Measurements from ENCODE around the gene FOXP4. TPM values are rescaled to one million over a fixed set of nuclear protein-coding genes. Genes with fewer than 3 reads are reported as not detected.

Gene FOXP4
- total RNA-seq, 1 donor from 2014 or later, result 19.5 TPM

DNA sequence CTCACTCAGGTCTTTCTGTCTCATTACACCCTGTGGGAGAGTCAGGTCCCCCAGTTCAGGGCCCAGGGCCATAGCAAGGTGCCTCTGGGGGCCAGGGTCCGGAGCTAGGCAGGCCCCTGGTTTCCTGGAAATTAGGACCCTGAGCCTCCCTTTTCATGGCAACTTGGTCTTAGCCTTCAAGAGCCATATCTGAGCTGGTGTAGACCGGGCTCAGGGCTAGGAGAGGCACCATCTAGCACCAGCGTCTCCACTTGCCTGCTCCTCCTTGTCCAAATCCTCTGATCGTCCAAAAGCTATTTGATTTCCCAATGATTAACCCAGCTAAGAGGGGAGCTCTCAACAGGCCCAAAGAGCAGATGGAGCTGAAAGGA, 97.7 kb downstream of the FOXP4 start:
- H3K9me3 ChIP-seq, result no peaks in the 10 kb centered on the region
- H3K4me1 ChIP-seq, result no peaks in the 10 kb centered on the region
- H3K27ac ChIP-seq, result no peak overlapping the region
- H3K4me3 ChIP-seq, result no peak overlapping the region
- DNase-seq (ENCODE audit: low spot score in 2 of 2), result no peak
- no peaks in the 10 kb centered on the region for H3K36me3 ChIP-seq
- intact Hi-C loops (cut with DNase I), result no loop called here
- TF ChIP-seq, protein P1, sequence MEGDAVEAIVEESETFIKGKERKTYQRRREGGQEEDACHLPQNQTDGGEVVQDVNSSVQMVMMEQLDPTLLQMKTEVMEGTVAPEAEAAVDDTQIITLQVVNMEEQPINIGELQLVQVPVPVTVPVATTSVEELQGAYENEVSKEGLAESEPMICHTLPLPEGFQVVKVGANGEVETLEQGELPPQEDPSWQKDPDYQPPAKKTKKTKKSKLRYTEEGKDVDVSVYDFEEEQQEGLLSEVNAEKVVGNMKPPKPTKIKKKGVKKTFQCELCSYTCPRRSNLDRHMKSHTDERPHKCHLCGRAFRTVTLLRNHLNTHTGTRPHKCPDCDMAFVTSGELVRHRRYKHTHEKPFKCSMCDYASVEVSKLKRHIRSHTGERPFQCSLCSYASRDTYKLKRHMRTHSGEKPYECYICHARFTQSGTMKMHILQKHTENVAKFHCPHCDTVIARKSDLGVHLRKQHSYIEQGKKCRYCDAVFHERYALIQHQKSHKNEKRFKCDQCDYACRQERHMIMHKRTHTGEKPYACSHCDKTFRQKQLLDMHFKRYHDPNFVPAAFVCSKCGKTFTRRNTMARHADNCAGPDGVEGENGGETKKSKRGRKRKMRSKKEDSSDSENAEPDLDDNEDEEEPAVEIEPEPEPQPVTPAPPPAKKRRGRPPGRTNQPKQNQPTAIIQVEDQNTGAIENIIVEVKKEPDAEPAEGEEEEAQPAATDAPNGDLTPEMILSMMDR (IDR thresholded peaks at IDR 0.05), result no peak
- H3K27me3 ChIP-seq, result peaks cover 1% of the 10 kb centered on the region

DNA sequence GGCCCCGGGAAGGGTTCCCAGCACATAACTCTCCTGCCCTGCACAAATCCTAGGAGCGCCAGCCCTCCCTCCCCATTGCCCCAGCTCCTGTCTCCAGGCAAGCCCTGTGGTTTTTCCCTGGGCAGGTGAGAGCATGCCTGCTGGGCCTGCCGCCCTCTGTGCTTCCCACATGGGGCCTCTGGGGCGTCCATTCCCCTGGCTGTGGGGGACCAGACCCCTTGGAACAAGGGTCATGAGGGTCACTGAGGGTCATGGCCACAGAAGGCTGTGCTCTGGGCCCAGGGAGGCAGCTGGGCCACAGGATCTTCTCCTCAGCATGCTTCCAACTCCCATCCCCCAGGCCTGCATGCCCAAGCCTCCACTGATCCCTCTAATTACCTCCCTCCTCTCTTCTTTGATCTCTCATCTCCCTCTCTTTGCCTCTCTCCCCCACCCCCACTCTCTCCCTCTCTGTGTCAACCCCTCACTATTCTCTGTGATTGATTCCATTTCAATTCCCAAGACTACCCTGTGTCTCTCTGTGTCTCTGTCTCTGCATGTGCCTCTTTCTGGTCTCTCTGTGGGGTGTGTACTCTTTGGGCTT, 98.2 kb downstream of the FOXP4 start:
- no peaks in the 10 kb centered on the region for H3K9me3 ChIP-seq
- no peak overlapping the region for H3K27ac ChIP-seq
- TF ChIP-seq, protein P1 (IDR thresholded peaks at IDR 0.05), result no peak
- intact Hi-C loops (cut with DNase I), result no loop called here
- H3K4me3 ChIP-seq, result no peak overlapping the region
- H3K27me3 ChIP-seq, result no peaks in the 10 kb centered on the region
- H3K36me3 ChIP-seq, result no peaks in the 10 kb centered on the region
- no peaks in the 10 kb centered on the region for H3K4me1 ChIP-seq
- DNase-seq (ENCODE audit: low spot score in 2 of 2), result no peak

DNA sequence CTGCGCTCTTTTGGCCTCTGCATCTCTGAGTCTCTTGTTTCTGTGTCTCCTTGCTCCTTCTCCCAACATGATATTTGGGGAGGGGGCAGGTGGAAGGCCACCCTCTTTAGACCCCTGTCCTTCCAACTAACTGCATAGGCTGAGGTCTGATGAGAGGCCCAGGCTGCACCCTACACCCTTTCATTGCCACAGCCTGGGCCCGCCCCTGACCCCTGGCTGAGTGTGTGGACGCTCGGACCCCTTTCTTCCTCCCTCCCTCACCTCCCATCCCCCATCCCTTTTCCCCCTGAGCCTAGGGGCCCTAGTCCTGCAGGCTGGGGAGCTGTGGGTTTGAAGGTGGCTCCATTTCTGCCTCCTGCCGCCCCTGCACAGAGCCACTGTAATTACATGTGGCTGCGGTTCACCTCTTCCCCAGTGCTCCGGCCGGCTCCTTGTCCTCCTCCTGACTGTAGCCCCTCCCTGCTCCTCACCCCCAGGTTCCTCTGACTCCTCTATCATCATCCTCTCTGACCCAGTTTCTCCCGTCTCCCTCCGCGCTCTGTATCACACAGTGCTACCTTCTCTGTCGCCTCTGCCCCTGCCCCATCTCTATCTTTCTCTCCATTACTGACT, 98.9 kb downstream of the FOXP4 start:
- Histone ChIP-seq H3K27me3 (no peaks in the 10 kb centered on the region), H3K27ac (no peak overlapping the region), H3K4me3 (no peak overlapping the region), H3K36me3 (no peaks in the 10 kb centered on the region), H3K9me3 (no peaks in the 10 kb centered on the region), H3K4me1 (no peaks in the 10 kb centered on the region)
- no peak for DNase-seq (ENCODE audit: low spot score in 2 of 2)
- intact Hi-C loops (cut with DNase I), result no loop called here
- TF ChIP-seq, protein P1 (IDR thresholded peaks at IDR 0.05), result no peak

DNA sequence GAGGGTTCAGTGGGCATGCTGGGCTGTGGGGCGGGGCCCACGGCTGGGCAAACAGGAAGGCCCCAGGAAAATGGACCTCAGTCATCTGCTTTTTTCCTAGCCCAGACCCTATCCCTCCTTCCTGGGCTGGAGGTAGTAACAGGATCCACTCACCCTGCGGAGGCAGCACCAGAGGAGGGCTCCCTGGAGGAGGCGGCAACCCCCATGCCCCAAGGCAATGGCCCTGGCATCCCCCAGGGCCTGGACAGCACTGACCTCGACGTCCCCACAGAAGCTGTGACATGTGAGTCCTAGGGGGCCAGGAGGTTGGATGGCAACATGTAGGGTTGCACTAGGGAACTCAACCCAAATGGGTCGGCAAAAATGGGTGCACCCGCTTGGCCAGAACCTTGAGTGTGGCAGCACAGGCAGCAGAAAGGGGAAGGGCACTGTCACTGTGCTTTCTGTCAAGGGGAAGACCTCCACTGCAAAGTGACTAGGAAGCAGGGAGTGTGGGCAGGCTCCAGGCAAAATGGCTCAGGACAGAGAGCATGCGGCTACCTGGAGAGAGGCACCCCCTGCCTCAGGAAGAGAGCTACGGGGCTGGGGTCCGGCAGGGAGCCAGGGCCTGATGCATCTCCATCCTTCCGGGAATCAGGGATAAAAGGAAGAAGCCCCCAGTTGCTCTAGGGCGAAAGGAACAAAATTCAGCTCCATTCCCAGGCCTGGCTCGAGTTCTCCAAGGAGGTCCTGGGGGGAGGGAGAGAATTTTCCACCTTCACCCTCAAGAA, 100.0 kb downstream of the FOXP4 start:
- no peak overlapping the region for H3K4me3 ChIP-seq
- H3K27ac ChIP-seq, result no peak overlapping the region
- H3K4me1 ChIP-seq, result no peaks in the 10 kb centered on the region
- no peaks in the 10 kb centered on the region for H3K27me3 ChIP-seq
- H3K36me3 ChIP-seq, result no peaks in the 10 kb centered on the region
- intact Hi-C loops (cut with DNase I), result no loop called here
- TF ChIP-seq, protein P1 (IDR thresholded peaks at IDR 0.05), result no peak
- no peaks in the 10 kb centered on the region for H3K9me3 ChIP-seq
- no peak for DNase-seq (ENCODE audit: low spot score in 2 of 2)

DNA sequence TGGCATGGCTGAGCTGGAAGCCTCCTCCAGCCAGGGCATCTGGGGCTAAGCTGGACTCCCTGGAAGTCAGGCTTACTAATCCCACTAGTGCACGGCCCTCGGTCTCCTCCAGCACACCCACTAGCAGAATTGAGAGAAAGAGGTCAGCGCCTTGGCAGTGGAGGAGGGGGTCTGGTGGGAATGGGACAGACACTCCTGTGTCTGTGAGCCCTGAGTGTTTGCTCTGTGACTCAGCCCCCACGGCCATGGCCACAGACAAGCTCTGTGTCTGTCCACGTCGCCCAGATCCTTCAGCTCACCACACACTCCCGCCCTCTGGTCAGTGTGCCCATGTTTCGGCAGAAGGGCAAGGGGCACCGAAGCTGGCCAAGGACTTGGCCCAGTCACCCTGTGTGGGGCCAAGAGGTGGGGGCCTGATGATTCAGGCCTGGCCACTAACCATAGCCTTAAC, 100.9 kb downstream of the FOXP4 start:
- DNase-seq (ENCODE audit: low spot score in 2 of 2), result no peak
- H3K4me3 ChIP-seq, result no peak overlapping the region
- H3K9me3 ChIP-seq, result no peaks in the 10 kb centered on the region
- TF ChIP-seq, protein P1 (IDR thresholded peaks at IDR 0.05), result no peak
- H3K27me3 ChIP-seq, result no peaks in the 10 kb centered on the region
- H3K36me3 ChIP-seq, result no peaks in the 10 kb centered on the region
- intact Hi-C loops (cut with DNase I), result no loop called here
- no peak overlapping the region for H3K27ac ChIP-seq
- no peaks in the 10 kb centered on the region for H3K4me1 ChIP-seq

All from ascending aorta (tissue), 2 donors.